SK-N-SH treated with all-trans-retinoic acid at 6 μM for 48 hours (cell line): ENCODE data around the gene STPG3.

Experiments used
- CSDC2 ChIP-seq: fragments of 250-450 bp; sonication (Bioruptor Pico); IDR thresholded peaks from 2 replicates; pipeline ENCODE4 v1.5.0; 2020; ENCODE audit warnings: mild to moderate bottlenecking, moderate library complexity
- ESRRG ChIP-seq: fragments of 250-450 bp; sonication (Bioruptor Pico); IDR thresholded peaks from 2 replicates; pipeline ENCODE4 v1.6.1; 2021; ENCODE audit warnings: mild to moderate bottlenecking
- TSHZ2 ChIP-seq: fragments of 250-450 bp; sonication (Bioruptor Pico); IDR thresholded peaks from 2 replicates; pipeline ENCODE4 v1.5.0; 2020; ENCODE audit warnings: mild to moderate bottlenecking, moderate library complexity
- ZNF565 ChIP-seq: fragments of 450-650 bp; formaldehyde crosslinking; conservative IDR thresholded peaks from 2 replicates; pipeline ENCODE4 v1.5.0; 2020; ENCODE audit warnings: low read depth, mild to moderate bottlenecking, moderate library complexity
- ZNF70 ChIP-seq: fragments of 450-650 bp; formaldehyde crosslinking; IDR thresholded peaks from 2 replicates; pipeline ENCODE4 v1.5.0; 2020; ENCODE audit warnings: mild to moderate bottlenecking, moderate library complexity
- ZNF8 ChIP-seq: fragments of 450-650 bp; formaldehyde crosslinking; IDR thresholded peaks from 2 replicates; pipeline ENCODE4 v1.5.0; 2020; ENCODE audit warnings: mild to moderate bottlenecking, moderate library complexity
- TF ChIP-seq, protein P1 (sequence below): fragments of 250-450 bp; sonication (Bioruptor Pico); IDR thresholded peaks from 2 replicates; pipeline ENCODE4 v1.5.1; 2020; ENCODE audit warnings: low read depth, mild to moderate bottlenecking, moderate library complexity

GRCh38 chr9:137244486-137245449 is 6.3 kb upstream of the STPG3 start:
- TF ChIP-seq CSDC2 (CRISPR knock-in tag) (no peak), ZNF70 (no peak), ESRRG (CRISPR knock-in tag) (no peak), ZNF565 (no peak), TSHZ2 (CRISPR knock-in tag) (no peak), ZNF8 (no peak)
- TF ChIP-seq, protein P1, sequence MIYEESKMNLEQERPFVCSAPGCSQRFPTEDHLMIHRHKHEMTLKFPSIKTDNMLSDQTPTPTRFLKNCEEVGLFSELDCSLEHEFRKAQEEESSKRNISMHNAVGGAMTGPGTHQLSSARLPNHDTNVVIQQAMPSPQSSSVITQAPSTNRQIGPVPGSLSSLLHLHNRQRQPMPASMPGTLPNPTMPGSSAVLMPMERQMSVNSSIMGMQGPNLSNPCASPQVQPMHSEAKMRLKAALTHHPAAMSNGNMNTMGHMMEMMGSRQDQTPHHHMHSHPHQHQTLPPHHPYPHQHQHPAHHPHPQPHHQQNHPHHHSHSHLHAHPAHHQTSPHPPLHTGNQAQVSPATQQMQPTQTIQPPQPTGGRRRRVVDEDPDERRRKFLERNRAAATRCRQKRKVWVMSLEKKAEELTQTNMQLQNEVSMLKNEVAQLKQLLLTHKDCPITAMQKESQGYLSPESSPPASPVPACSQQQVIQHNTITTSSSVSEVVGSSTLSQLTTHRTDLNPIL (CRISPR knock-in tag), result no peak
